GM23338 (cell line): Measurements from ENCODE around the gene KLF11.

Source experiments
- CREB1 ChIP-seq: fragments of 250-450 bp; sonication (Bioruptor Pico); IDR thresholded peaks from 2 replicates; pipeline ENCODE4 v1.5.0; 2020; ENCODE audit warnings: low read depth, mild to moderate bottlenecking, moderate library complexity
- CTCF ChIP-seq, 2 experiments: fragments of 200-600 bp in 1 of 2; sonication (generic) in 1 of 2; conservative IDR thresholded peaks; 2 replicates each; pipeline versions ENCODE4 v1.5.1 to v1.6.1; 2016 to 2017; ENCODE audit warnings: antibody characterized with exemption in 2 of 2, low read depth in 2 of 2, mild to moderate bottlenecking in 2 of 2, moderate library complexity in 1 of 2
- ETS1 ChIP-seq: IDR thresholded peaks from 2 replicates; pipeline ENCODE4 v1.6.1; 2016; ENCODE audit warnings: antibody characterized with exemption
- EZH2 ChIP-seq: fragments of 200-600 bp; sonication (generic); IDR thresholded peaks from one replicate; pipeline ENCODE4 v1.8.0; 2017; ENCODE audit warnings: antibody characterized with exemption, mild to moderate bottlenecking, low read depth; ENCODE audit not compliant: unreplicated experiment
- EZH2phosphoT487 ChIP-seq: fragments of 200-600 bp; sonication (generic); IDR thresholded peaks from one replicate; pipeline ENCODE4 v1.8.1; 2018; ENCODE audit warnings: antibody characterized with exemption; ENCODE audit not compliant: unreplicated experiment
- JUNB ChIP-seq: IDR thresholded peaks from one replicate; pipeline ENCODE4 v1.6.1; 2016; ENCODE audit warnings: antibody characterized with exemption; ENCODE audit not compliant: unreplicated experiment
- NANOG ChIP-seq: IDR thresholded peaks from 2 replicates; pipeline ENCODE4 v1.6.1; 2016; ENCODE audit warnings: antibody characterized with exemption, borderline replicate concordance
- POLR2AphosphoS5 ChIP-seq: IDR thresholded peaks from 2 replicates; pipeline ENCODE4 v1.6.1; 2016; ENCODE audit warnings: antibody characterized with exemption, low read depth
- REST ChIP-seq: IDR thresholded peaks from one replicate; pipeline ENCODE4 v1.6.1; 2018; ENCODE audit warnings: antibody characterized with exemption; ENCODE audit not compliant: unreplicated experiment
- STAT1 ChIP-seq: IDR thresholded peaks from one replicate; pipeline ENCODE4 v1.6.1; 2016; ENCODE audit warnings: antibody characterized with exemption; ENCODE audit not compliant: unreplicated experiment
- ZNF331 ChIP-seq: fragments of 250-450 bp; sonication (Bioruptor Pico); IDR thresholded peaks from 2 replicates; pipeline ENCODE4 v1.5.0; 2020; ENCODE audit warnings: low read depth, mild to moderate bottlenecking, moderate library complexity

GRCh38 chr2:10039658-10040410 lies 3.5 kb upstream of the KLF11 start:
- no peak for TF ChIP-seq CTCF (conservative IDR thresholded peaks at IDR 0.05; ENCODE audit: low read depth in 2 of 2)
- TF ChIP-seq NANOG: no peak
- TF ChIP-seq CREB1: no peak
- no peak for TF ChIP-seq POLR2AphosphoS5
- TF ChIP-seq EZH2: no peak
- no peak for TF ChIP-seq EZH2phosphoT487
- TF ChIP-seq REST: no peak
- no peak for TF ChIP-seq ZNF331 (CRISPR knock-in tag)
- no peak for TF ChIP-seq STAT1
- TF ChIP-seq ETS1: no peak
- no peak for TF ChIP-seq JUNB
